ENCODE measurements around the gene EXOC6B.

- TF ChIP-seq CTCF (IDR thresholded peaks at IDR 0.05; ENCODE audit: borderline replicate concordance, extremely low read depth, low read length, poor library complexity, severe bottlenecking) = no peak
- no peak for TF ChIP-seq EZH2 (IDR thresholded peaks at IDR 0.05; ENCODE audit: borderline replicate concordance, low read depth, low read length, severe bottlenecking)
These were observed 682.2 kb downstream of the EXOC6B start for GRCh38 chr2:72143441-72144273.
